SK-N-SH treated with all-trans-retinoic acid at 6 μM for 48 hours (cell line): ENCODE results near the gene MED27.
"Not testable (repeated sequence)": the region's sequence is repeated elsewhere in the genome, so short reads cannot be mapped to it uniquely, and the experiment has no call there.

Experiments used
- ATAC-seq: fragments of 200-7000 bp; cut with Tn5 transposase; 3 replicates; pipeline ENCODE4 v1.9.1; 2020; ENCODE audit warnings: mild to moderate bottlenecking, moderate library complexity
- CREB5 ChIP-seq: fragments of 250-450 bp; sonication (Bioruptor Pico); IDR thresholded peaks from 2 replicates; pipeline ENCODE4 v1.5.1; 2020; ENCODE audit warnings: low read depth, mild to moderate bottlenecking, moderate library complexity
- CSDC2 ChIP-seq: fragments of 250-450 bp; sonication (Bioruptor Pico); IDR thresholded peaks from 2 replicates; pipeline ENCODE4 v1.5.0; 2020; ENCODE audit warnings: mild to moderate bottlenecking, moderate library complexity
- CSRNP3 ChIP-seq: fragments of 250-450 bp; sonication (Bioruptor Pico); IDR thresholded peaks from 2 replicates; pipeline ENCODE4 v1.5.1; 2021; ENCODE audit warnings: mild to moderate bottlenecking, moderate library complexity
- GLIS3 ChIP-seq: fragments of 250-450 bp; sonication (Bioruptor Pico); IDR thresholded peaks from 2 replicates; pipeline ENCODE4 v1.5.0; 2020; ENCODE audit warnings: mild to moderate bottlenecking, moderate library complexity
- ISL1 ChIP-seq: fragments of 250-450 bp; sonication (Bioruptor Pico); IDR thresholded peaks from 2 replicates; pipeline ENCODE4 v2.1.2; 2022; ENCODE audit warnings: mild to moderate bottlenecking, moderate library complexity
- PATZ1 ChIP-seq: fragments of 250-450 bp; sonication (Bioruptor Pico); IDR thresholded peaks from 2 replicates; pipeline ENCODE4 v1.8.0; 2020; ENCODE audit warnings: mild to moderate bottlenecking, moderate library complexity, borderline replicate concordance
- POU6F1 ChIP-seq: fragments of 250-450 bp; sonication (Bioruptor Pico); IDR thresholded peaks from 2 replicates; pipeline ENCODE4 v1.8.0; 2021; ENCODE audit warnings: low read depth, mild to moderate bottlenecking, moderate library complexity, borderline replicate concordance
- PPARA ChIP-seq: fragments of 250-450 bp; sonication (Bioruptor Pico); IDR thresholded peaks from 2 replicates; pipeline ENCODE4 v1.5.0; 2020; ENCODE audit warnings: mild to moderate bottlenecking, borderline replicate concordance
- SNAI2 ChIP-seq: fragments of 250-450 bp; sonication (Bioruptor Pico); IDR thresholded peaks from 2 replicates; pipeline ENCODE4 v1.5.0; 2020; ENCODE audit warnings: mild to moderate bottlenecking, moderate library complexity
- TCF4 ChIP-seq: fragments of 250-450 bp; sonication (Bioruptor Pico); IDR thresholded peaks from 2 replicates; pipeline ENCODE4 v1.8.0; 2021; ENCODE audit warnings: mild to moderate bottlenecking, moderate library complexity, borderline replicate concordance
- TOX ChIP-seq: fragments of 250-450 bp; sonication (Bioruptor Pico); IDR thresholded peaks from 2 replicates; pipeline ENCODE4 v1.8.0; 2021; ENCODE audit warnings: mild to moderate bottlenecking, moderate library complexity, borderline replicate concordance
- ZFP3 ChIP-seq: fragments of 250-450 bp; sonication (Bioruptor Pico); IDR thresholded peaks from 2 replicates; pipeline ENCODE4 v1.5.0; 2020; ENCODE audit warnings: mild to moderate bottlenecking, moderate library complexity
- ZFP30 ChIP-seq: fragments of 450-650 bp; formaldehyde crosslinking; IDR thresholded peaks from 2 replicates; pipeline ENCODE4 v1.5.0; 2022; ENCODE audit warnings: mild to moderate bottlenecking, moderate library complexity
- ZNF565 ChIP-seq: fragments of 450-650 bp; formaldehyde crosslinking; conservative IDR thresholded peaks from 2 replicates; pipeline ENCODE4 v1.5.0; 2020; ENCODE audit warnings: low read depth, mild to moderate bottlenecking, moderate library complexity
- ZNF70 ChIP-seq: fragments of 450-650 bp; formaldehyde crosslinking; IDR thresholded peaks from 2 replicates; pipeline ENCODE4 v1.5.0; 2020; ENCODE audit warnings: mild to moderate bottlenecking, moderate library complexity
- ZNF8 ChIP-seq: fragments of 450-650 bp; formaldehyde crosslinking; IDR thresholded peaks from 2 replicates; pipeline ENCODE4 v1.5.0; 2020; ENCODE audit warnings: mild to moderate bottlenecking, moderate library complexity
- TF ChIP-seq, protein P1 (sequence below): fragments of 250-450 bp; sonication (Bioruptor Pico); IDR thresholded peaks from 2 replicates; pipeline ENCODE4 v1.5.0; 2020; ENCODE audit warnings: mild to moderate bottlenecking, moderate library complexity

The MED27 gene

DNA sequence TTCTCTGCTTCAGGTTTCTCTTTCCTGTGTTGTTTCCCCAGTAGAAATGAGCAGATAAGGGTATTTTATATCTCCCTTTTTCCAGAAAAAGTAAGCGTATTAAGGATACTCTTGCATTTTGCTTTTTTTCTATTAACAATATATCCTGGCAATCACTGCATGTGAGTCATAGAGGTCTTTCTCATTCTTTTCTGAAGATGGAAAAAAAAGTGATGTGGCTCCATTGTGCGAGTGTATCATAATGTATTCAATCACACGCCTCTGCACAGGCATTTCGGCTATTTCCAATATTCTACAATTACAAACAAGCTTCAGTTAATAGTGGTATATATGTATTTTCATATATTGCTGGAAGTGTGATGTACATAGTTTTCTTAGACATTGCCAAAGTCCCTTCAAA, 155.9 kb downstream of the MED27 start:
- ATAC-seq, result no peak
- no peak for TF ChIP-seq ZNF8
- no peak for TF ChIP-seq PPARA (CRISPR knock-in tag)
- TF ChIP-seq TCF4, result no peak
- no peak for TF ChIP-seq CSDC2 (CRISPR knock-in tag)
- no peak for TF ChIP-seq POU6F1 (CRISPR knock-in tag)
- no peak for TF ChIP-seq CSRNP3 (CRISPR knock-in tag)
- TF ChIP-seq, all 23 proteins: peak for 0

- no peak for ATAC-seq
- TF ChIP-seq ISL1, result no peak
- no peak for TF ChIP-seq ZNF8
- TF ChIP-seq, protein P1, sequence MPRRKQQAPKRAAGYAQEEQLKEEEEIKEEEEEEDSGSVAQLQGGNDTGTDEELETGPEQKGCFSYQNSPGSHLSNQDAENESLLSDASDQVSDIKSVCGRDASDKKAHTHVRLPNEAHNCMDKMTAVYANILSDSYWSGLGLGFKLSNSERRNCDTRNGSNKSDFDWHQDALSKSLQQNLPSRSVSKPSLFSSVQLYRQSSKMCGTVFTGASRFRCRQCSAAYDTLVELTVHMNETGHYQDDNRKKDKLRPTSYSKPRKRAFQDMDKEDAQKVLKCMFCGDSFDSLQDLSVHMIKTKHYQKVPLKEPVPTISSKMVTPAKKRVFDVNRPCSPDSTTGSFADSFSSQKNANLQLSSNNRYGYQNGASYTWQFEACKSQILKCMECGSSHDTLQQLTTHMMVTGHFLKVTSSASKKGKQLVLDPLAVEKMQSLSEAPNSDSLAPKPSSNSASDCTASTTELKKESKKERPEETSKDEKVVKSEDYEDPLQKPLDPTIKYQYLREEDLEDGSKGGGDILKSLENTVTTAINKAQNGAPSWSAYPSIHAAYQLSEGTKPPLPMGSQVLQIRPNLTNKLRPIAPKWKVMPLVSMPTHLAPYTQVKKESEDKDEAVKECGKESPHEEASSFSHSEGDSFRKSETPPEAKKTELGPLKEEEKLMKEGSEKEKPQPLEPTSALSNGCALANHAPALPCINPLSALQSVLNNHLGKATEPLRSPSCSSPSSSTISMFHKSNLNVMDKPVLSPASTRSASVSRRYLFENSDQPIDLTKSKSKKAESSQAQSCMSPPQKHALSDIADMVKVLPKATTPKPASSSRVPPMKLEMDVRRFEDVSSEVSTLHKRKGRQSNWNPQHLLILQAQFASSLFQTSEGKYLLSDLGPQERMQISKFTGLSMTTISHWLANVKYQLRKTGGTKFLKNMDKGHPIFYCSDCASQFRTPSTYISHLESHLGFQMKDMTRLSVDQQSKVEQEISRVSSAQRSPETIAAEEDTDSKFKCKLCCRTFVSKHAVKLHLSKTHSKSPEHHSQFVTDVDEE (CRISPR knock-in tag), result no peak
- no peak for TF ChIP-seq SNAI2
- TF ChIP-seq TOX, result no peak
- no peak for TF ChIP-seq ZNF70 (CRISPR knock-in tag)
- TF ChIP-seq, all 23 proteins: peak for 0
These were observed 156.5 kb downstream of the MED27 start for GRCh38 chr9:131923132-131923671.

GRCh38 chr9:131921635-131922034, 158.0 kb downstream of the MED27 start:
- not testable (repeated sequence) for ATAC-seq

GRCh38 chr9:131919216-131919615, 160.5 kb downstream of the MED27 start:
- no peak for ATAC-seq
- TF ChIP-seq ZFP30 (CRISPR knock-in tag), result no peak
- TF ChIP-seq CSDC2 (CRISPR knock-in tag), result no peak
- no peak for TF ChIP-seq SNAI2
- TF ChIP-seq CSRNP3 (CRISPR knock-in tag), result no peak
- no peak for TF ChIP-seq GLIS3
- TF ChIP-seq TOX, result no peak
- TF ChIP-seq CREB5, result no peak
- no peak for TF ChIP-seq ISL1
- no peak for TF ChIP-seq ZNF565 (CRISPR knock-in tag)
- TF ChIP-seq PATZ1, result no peak
- TF ChIP-seq ZFP3 (CRISPR knock-in tag), result no peak
